Endodermal cell (in vitro differentiated cells): ENCODE data around the gene GUSB. TPM values are rescaled to one million over a fixed set of nuclear protein-coding genes. Genes with fewer than 3 reads are reported as not detected.

Source experiments
- DNase-seq: peaks from one replicate; pipeline ENCODE4 v3.0.0-alpha.2; 2017
- H3K27ac ChIP-seq: 2 replicates; pipeline ENCODE4 v1.5.1; 2013; ENCODE audit warnings: mild to moderate bottlenecking, low read depth, low read length, moderate library complexity
- H3K27me3 ChIP-seq: 2 replicates; pipeline ENCODE4 v1.6.1; 2013; ENCODE audit warnings: mild to moderate bottlenecking, low read length, moderate library complexity; ENCODE audit not compliant: insufficient read depth, control insufficient read depth, poor library complexity, severe bottlenecking
- H3K36me3 ChIP-seq: 2 replicates; pipeline ENCODE4 v1.7.0; 2013; ENCODE audit warnings: mild to moderate bottlenecking, low read length, moderate library complexity; ENCODE audit not compliant: control insufficient read depth, insufficient read depth
- H3K4me1 ChIP-seq: one replicate; pipeline ENCODE4 v1.7.0; 2013; ENCODE audit warnings: low read length; ENCODE audit not compliant: control insufficient read depth, insufficient read depth
- H3K4me3 ChIP-seq: 2 replicates; pipeline ENCODE4 v1.5.1; 2013; ENCODE audit warnings: mild to moderate bottlenecking, low read length, moderate library complexity
- H3K9ac ChIP-seq: 2 replicates; pipeline ENCODE4 v1.6.1; 2013; ENCODE audit warnings: mild to moderate bottlenecking, low read length, moderate library complexity; ENCODE audit not compliant: poor library complexity, severe bottlenecking; ENCODE audit errors: extremely low read depth
- H3K9me3 ChIP-seq: 2 replicates; pipeline ENCODE4 v1.6.1; 2013; ENCODE audit warnings: mild to moderate bottlenecking, low read length, moderate library complexity; ENCODE audit not compliant: control insufficient read depth
- H3K27ac Mint-ChIP-seq: 2 replicates; pipeline ENCODE4 v1.8.0; 2020; ENCODE audit warnings: mixed read lengths
- H3K27me3 Mint-ChIP-seq: 2 replicates; pipeline ENCODE4 v1.8.0; 2021; ENCODE audit warnings: mild to moderate bottlenecking, mixed read lengths; ENCODE audit not compliant: insufficient read depth
- H3K36me3 Mint-ChIP-seq: 2 replicates; pipeline ENCODE4 v1.8.0; 2020; ENCODE audit warnings: low read depth, mixed read lengths
- H3K4me1 Mint-ChIP-seq: 2 replicates; pipeline ENCODE4 v1.8.0; 2020; ENCODE audit warnings: mixed read lengths
- H3K4me3 Mint-ChIP-seq: 2 replicates; pipeline ENCODE4 v1.8.0; 2020; ENCODE audit warnings: mild to moderate bottlenecking, moderate library complexity, mixed read lengths
- H3K9me3 Mint-ChIP-seq: 2 replicates; pipeline ENCODE4 v1.8.0; 2020; ENCODE audit warnings: mild to moderate bottlenecking, mixed read lengths
- WGBS, 2 experiments: methylation state at CpG; one replicate each; pipeline versions ENCODE4 v1.1.5 to v1.1.7; 2013; ENCODE audit warnings: missing lambda C conversion rate in 2 of 2, mixed read lengths in 1 of 2; ENCODE audit not compliant: insufficient coverage in 1 of 2, insufficient read length in 1 of 2; 5-methylcytosine and 5-hydroxymethylcytosine counted together
- total RNA-seq, 2 donors: library from RNA; stranded (reverse); fragmentation: NEBNext Ultra II Directional in 1 of 2; extraction: Animal tissue kit (Norgen Biotek cat#: 25700) in 1 of 2; gene quantifications; 2 replicates in 1 of 2; 3 replicates in 1 of 2; pipeline ENCODE4 v1.2.1, GENCODE V29; 2021
- TF ChIP-seq, protein P1 (sequence below): fragments of 200-600 bp; sonication (generic); conservative IDR thresholded peaks from 2 replicates; pipeline ENCODE4 v1.5.0; 2021; ENCODE audit warnings: antibody characterized with exemption, mild to moderate bottlenecking

Gene GUSB
- total RNA-seq, 2 donors from 2014 or later: 54.5 to 60.6 TPM

- Histone ChIP-seq H3K4me3 (no peak overlapping the region), H3K9ac (no peak overlapping the region), H3K9me3 (no peaks in the 10 kb centered on the region), H3K4me1 (no peaks in the 10 kb centered on the region), H3K27ac (no peak overlapping the region), H3K36me3 (peaks cover 86% of the 10 kb centered on the region), H3K27me3 (no peaks in the 10 kb centered on the region)
- TF ChIP-seq, protein P1, sequence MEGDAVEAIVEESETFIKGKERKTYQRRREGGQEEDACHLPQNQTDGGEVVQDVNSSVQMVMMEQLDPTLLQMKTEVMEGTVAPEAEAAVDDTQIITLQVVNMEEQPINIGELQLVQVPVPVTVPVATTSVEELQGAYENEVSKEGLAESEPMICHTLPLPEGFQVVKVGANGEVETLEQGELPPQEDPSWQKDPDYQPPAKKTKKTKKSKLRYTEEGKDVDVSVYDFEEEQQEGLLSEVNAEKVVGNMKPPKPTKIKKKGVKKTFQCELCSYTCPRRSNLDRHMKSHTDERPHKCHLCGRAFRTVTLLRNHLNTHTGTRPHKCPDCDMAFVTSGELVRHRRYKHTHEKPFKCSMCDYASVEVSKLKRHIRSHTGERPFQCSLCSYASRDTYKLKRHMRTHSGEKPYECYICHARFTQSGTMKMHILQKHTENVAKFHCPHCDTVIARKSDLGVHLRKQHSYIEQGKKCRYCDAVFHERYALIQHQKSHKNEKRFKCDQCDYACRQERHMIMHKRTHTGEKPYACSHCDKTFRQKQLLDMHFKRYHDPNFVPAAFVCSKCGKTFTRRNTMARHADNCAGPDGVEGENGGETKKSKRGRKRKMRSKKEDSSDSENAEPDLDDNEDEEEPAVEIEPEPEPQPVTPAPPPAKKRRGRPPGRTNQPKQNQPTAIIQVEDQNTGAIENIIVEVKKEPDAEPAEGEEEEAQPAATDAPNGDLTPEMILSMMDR: no peak
- no peaks in the 10 kb centered on the region for H3K27me3 Mint-ChIP-seq
- H3K4me3 Mint-ChIP-seq: no peak overlapping the region
- WGBS, 2 experiments: 95 to 100% methylated on average over 4 to 6 of the region's 6 CpGs
- no peak overlapping the region for H3K27ac Mint-ChIP-seq
- H3K9me3 Mint-ChIP-seq: no peaks in the 10 kb centered on the region
- peaks cover 78% of the 10 kb centered on the region for H3K36me3 Mint-ChIP-seq
- no peak for DNase-seq
- no peaks in the 10 kb centered on the region for H3K4me1 Mint-ChIP-seq
Measured at GRCh38 chr7:65962033-65962432, 20.0 kb downstream of the GUSB start.

DNA sequence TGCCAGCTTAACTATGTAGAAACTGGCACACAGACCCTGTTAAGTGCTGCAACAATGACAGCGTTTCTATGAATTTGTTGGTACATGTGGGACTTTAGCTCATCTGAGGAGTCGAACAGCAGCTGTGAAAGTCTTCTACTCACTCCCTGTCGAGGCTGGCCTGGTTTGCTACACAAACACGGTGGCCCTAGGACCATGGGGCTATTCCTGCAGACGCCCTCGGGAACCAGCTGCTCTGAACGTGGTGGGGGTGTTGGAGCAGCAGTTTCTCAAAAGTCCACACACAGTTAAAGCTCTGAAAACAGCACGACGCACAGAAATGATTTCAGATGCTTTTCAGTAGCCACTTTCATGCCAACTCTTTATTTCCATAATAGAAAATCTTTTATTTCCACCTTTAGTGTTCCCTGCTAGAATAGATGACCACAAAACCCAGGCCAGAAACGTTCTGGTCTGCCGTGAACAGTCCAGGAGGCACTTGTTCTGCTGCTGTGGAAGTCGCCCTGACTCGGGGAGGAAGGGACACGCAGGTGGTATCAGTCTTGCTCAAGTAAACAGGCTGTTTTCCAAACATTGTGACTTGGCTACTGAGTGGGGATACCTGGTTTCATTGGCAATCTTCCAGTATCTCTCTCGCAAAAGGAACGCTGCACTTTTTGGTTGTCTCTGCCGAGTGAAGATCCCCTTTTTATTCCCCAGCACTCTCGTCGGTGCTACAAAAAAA lies 21.5 kb downstream of the GUSB start:
- Histone ChIP-seq H3K36me3 (peaks cover 87% of the 10 kb centered on the region), H3K4me1 (no peaks in the 10 kb centered on the region)

DNA sequence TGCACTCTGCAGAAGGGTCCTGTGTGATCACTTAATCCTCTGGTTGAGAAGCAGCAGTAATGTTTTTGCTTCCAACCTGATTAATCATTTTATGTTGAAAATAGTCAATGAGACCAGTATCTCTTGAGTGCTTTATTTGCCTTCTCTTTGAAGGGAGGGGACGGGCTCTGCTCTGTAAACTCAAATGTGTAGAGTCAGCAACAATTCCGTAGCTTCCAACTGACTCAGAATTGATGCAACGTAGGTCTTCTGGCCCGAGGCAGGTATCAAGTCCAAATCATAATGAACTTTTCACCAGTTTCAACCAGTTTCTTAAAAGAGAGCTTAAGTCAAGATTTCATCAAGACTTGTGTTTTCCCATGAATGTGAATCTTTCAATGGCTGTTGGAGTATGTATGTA lies 26.3 kb downstream of the GUSB start:
- Mint-ChIP-seq H3K27ac (no peak overlapping the region), H3K36me3 (peaks cover 56% of the 10 kb centered on the region), H3K4me3 (no peak overlapping the region), H3K4me1 (peaks cover 11% of the 10 kb centered on the region), H3K27me3 (no peaks in the 10 kb centered on the region), H3K9me3 (no peaks in the 10 kb centered on the region)
- H3K9me3 ChIP-seq: no peaks in the 10 kb centered on the region
- DNase-seq: no peak
- H3K27ac ChIP-seq: no peak overlapping the region
- 90 to 91% methylated on average over 4 of the region's 4 CpGs for WGBS, 2 experiments
- no peak overlapping the region for H3K4me3 ChIP-seq
- TF ChIP-seq, protein P1: no peak
- H3K36me3 ChIP-seq: peaks cover 55% of the 10 kb centered on the region
- H3K9ac ChIP-seq: no peak overlapping the region
- H3K27me3 ChIP-seq: no peaks in the 10 kb centered on the region
- H3K4me1 ChIP-seq: no peaks in the 10 kb centered on the region

More for the DNA sequence above, 21.5 kb downstream of the GUSB start:
- TF ChIP-seq, protein P1: no peak
- H3K36me3 Mint-ChIP-seq: peaks cover 74% of the 10 kb centered on the region
- no peak overlapping the region for H3K27ac ChIP-seq
- peaks cover 9% of the 10 kb centered on the region for H3K4me1 Mint-ChIP-seq
- H3K27ac Mint-ChIP-seq: no peak overlapping the region
- H3K9me3 ChIP-seq: no peaks in the 10 kb centered on the region
- H3K4me3 Mint-ChIP-seq: no peak overlapping the region
- H3K9me3 Mint-ChIP-seq: no peaks in the 10 kb centered on the region
- WGBS, 2 experiments: 91% methylated on average over 14 to 19 of the region's 19 CpGs
- H3K27me3 Mint-ChIP-seq: no peaks in the 10 kb centered on the region
- no peak overlapping the region for H3K9ac ChIP-seq
- H3K4me3 ChIP-seq: no peak overlapping the region
- DNase-seq: no peak
- H3K27me3 ChIP-seq: no peaks in the 10 kb centered on the region
